HG02588 (cell line): Measurements from ENCODE around the gene F13B.
"Not testable (repeated sequence)": the region's sequence is repeated elsewhere in the genome, so short reads cannot be mapped to it uniquely, and the experiment has no call there.

Experiments
- ATAC-seq: cut with Tn5 transposase; IDR thresholded peaks from one replicate; pipeline ENCODE4 v1.9.1; 2021; ENCODE audit warnings: mild to moderate bottlenecking, moderate library complexity; ENCODE audit not compliant: unreplicated experiment

Gene F13B

DNA sequence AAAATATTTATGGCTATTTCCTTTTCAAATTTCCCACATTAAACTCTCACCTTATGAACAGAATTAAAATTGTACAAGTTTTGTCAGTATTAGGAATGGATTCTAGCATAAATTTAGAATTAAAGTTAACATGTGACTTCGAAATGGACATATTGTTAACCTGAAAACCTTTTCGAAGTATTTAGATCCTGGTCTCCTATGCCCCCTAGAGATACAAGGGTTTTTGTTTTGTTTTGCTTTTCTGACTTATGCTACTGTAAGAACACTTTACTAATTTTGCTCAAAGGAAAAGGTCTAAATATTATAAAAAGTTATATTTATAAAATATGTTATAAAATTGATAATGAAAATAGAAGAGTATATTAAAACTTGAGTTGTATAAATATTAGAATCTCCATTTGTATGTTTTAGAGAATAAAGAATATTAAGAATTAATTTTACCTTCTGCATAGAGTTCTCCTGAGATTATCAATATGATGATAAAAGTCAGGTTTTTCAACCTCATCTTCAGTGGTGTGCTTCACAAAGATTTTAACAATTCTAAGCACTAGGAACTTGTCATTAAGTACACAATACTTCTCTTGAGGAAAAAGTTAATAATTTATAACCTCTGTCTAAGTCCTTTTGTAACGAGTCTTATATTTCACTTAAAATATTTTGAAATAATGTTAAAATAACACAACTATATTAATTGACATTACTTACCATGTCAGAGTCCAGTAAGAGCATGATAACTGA, at the start of gene F13B:
Gene F13B, minus strand, starts transcription at position 542 of the 738 bp plus-strand sequence. Its CDS starts 37 bp downstream, at position 505.
- ATAC-seq, result no peak

DNA sequence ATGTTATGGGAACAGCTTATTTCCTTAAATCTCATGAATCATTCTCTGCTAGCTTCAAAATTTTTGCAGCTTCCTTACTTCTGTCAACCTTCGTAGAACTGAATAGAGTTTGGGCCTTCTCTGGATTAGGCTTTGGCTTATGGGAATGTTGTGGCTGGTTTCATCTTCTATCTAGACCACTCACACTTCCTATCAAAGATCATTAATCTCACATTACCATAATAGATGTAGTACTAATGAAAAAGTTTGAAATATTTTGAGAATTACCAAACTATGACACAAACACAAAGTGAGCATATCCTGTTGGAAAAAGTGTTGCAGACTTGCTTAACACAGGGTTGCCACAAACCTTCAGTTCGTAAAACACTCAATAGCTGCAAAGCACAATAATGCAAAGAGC, 49.1 kb upstream of the F13B start:
- no peak for ATAC-seq

DNA sequence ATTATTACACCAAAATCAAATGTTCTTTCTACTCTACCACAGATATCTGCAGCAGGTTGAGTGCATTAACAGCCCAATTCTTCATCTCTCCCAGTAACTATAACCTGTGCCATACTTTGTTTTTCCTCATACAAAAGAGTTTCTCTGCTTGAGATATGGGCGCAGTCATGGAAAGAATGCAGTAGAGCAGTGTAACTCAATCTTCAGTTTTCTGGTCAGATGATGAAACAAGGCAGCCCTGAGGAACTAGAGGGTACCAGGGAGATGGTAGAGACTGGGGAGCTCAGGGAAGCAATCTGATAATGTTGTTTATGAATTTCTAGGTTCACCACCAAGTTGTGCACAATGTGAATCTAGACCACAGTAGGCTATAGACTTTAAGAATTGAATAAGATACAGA, 39.8 kb upstream of the F13B start:
- ATAC-seq, result no peak

GRCh38 chr1:197103300-197103699, 36.2 kb upstream of the F13B start:
- ATAC-seq, result no peak

GRCh38 chr1:197101978-197102377, 34.9 kb upstream of the F13B start:
- no peak for ATAC-seq

- ATAC-seq, result no peak
These were observed 33.6 kb upstream of the F13B start for GRCh38 chr1:197100677-197101076.

GRCh38 chr1:197099444-197099843, 32.4 kb upstream of the F13B start:
- ATAC-seq, result no peak

- not testable (repeated sequence) for ATAC-seq
These were observed 29.9 kb upstream of the F13B start for GRCh38 chr1:197096971-197097370.

DNA sequence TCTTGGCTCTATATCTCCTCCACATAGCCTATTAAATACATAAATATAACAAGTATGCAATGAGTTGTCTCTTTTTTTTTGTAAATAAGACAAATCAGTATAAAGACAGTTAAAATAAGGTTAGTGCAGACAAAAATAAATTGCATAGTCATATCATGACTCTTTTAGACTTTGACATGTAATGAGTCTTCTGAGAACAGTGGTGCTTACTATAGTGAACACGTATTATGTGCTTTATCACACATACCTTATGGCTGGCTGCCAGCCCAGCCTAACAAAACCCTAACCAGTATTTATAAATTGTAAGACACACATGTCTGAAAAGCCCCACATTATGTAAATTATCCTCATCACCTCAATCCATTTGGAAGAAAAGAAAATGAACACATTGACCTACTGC, 29.1 kb upstream of the F13B start:
- ATAC-seq, result no peak

DNA sequence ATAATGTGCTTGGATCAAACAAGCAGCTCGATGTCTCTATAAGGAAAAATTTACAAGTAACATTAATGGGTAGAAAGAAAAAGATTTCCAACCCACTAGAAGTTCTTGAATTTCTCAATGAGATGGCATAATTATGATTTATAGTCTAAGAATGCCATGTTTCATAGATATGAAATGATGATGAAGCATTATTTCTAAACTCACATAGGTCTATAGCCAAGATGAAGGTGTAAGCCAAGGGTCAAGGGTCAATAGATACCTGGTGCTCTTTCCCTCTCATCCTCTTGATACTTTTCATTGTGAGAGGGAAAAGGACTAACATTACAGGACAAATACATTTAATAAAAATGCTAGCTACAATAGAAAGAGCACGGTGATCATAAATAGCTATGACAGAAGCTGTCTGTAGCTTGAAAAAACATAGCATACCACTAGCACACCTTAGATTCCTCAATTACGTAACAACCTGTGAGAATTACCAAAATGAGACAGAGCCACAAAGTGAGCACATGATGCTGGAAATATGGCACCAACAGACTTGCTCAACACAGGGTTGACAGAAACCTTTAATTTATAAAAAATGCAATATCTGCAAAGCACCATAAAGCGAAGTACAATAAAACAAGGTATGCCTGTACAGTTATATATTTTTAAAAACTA, 26.3 kb upstream of the F13B start:
- no peak for ATAC-seq

DNA sequence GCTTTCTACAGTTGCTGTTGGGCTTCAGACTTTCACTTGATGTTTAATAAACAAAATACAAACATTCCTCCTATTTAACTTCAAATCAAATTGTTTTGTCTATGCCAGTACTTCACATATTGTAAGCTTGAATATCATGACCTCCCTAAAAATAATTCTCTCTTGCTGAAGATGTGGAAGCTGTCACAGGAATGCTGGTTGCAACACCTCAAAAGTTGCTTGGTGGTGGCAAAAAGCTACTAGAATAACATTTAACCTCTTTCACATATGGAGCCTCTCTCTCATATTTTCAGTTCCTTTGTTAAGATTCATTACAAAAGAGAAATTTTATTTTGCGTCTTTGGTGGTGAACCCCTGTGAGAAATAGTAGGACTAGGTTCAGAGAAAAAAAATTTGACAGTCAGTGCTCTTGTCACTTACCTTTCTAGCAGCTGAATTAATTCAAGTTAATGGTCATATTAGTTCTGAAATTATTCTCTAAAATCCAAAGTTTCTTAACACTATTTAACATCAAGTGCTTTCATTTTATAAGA, 25.5 kb upstream of the F13B start:
- no peak for ATAC-seq

GRCh38 chr1:197083474-197083873, 16.4 kb upstream of the F13B start:
- no peak for ATAC-seq

GRCh38 chr1:197081117-197081753, 14.2 kb upstream of the F13B start:
- ATAC-seq, result no peak

- no peak for ATAC-seq
These were observed 13.3 kb upstream of the F13B start for GRCh38 chr1:197080323-197080722.

DNA sequence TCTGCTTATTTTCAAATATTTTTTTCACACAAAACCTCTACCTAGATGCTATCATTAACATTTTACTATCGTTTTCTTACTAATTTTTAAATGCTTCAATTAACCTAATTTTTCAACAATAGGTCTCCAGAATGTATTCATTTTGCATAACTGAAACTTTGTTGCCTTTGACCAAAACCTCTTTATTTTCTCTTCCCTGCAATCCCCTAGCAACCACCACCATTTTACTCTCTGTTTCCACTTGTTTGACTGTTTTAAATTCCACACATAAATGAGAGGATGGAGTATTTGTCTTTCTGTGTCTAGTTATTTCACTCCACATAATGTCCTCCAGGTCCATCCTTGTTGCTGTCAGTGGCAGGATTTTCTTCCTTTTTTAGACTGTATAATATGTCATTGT, 9.5 kb upstream of the F13B start:
- no peak for ATAC-seq

- ATAC-seq, result no peak
These were observed 6.9 kb upstream of the F13B start for GRCh38 chr1:197073978-197074377.

DNA sequence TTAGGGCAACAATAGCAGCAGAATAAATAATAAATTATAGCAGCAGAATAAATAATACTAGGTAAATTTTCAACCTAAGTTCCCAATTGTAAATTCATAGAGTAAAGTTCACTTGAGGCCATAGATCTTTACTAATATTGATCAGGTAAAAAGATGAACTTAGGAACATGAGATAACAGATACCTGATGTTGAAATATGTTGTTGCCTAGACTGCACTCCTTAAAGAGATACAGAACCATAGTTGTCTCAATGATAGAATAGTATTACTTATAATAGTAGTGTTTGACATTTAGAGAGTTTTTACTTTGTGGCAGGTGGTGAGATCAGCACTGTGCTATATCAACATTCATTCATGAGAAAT, 378 bp upstream of the F13B start:
- no peak for ATAC-seq

- no peak for ATAC-seq
These were observed 783 bp downstream of the F13B start for GRCh38 chr1:197066277-197066676.

GRCh38 chr1:197065559-197065958, 1.5 kb downstream of the F13B start:
- no peak for ATAC-seq

- ATAC-seq, result no peak
These were observed 3.8 kb downstream of the F13B start for GRCh38 chr1:197063212-197063611.

GRCh38 chr1:197062692-197063091, 4.4 kb downstream of the F13B start:
- ATAC-seq, result peak; percentile 86

DNA sequence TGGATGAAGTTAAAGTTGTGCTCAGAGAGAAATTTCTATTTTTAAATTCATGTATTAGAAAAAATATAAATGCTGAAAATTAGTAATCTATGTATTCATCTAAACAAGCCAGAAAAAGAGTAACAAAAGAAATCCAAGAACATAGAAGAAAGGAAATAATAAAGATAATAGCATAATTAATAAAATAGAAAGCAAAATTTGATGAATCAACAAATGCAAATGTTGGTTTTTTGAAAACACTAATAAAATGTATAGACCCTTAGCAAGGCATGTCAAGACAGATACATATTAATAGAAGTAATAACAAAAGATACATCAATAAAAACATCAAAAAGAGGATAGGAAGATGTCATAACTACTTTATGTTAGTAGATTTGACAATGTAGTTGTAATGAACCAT, 18.0 kb downstream of the F13B start:
- no peak for ATAC-seq
